ENCODE results near the gene ZNF143.
"Not testable (repeated sequence)": the region's sequence is repeated elsewhere in the genome, so short reads cannot be mapped to it uniquely, and the experiment has no call there.

Gene ZNF143

DNA sequence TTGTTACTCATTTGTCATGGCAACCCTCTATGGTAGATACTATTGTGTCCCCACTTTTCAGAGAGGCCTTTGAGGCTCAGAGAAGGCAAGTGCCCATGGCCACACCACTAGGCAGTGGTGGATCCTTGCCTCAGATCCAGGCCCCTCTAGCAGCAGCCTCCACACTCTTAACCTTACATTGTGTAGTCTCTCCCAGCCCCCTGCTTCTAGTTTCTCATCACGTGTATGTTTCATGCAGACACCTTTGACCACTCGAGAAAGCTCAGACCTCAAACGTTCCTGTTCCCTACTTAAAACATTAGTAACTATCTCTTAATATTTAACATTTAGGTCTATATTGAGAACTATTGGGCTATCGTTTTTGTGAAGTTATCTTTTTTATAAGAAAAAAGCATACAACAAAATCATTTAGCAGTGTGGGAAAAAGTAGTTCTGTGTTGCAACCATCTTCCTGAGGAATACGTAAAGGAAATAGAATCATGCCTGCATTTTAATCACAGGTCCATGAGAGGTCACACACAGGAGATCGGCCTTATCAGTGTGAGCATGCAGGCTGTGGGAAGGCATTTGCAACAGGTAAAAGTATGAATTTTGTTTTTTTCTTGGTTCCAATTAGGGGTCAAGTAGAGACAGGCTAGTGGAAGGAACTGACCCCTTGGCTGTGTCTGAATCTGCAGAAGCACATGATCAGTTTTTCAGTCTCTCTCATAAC lies 35.1 kb downstream of the ZNF143 start:
- no peak for DNase-seq (ENCODE audit: low spot score)
- in situ Hi-C loops (cut with MboI; ENCODE audit: low pct_unique_long_range_greater_than_20kb, low sequenced_read_pairs, unreplicated experiment): loop anchor here (10.0 kb wide), 1 partner anchor 311 kb away; no protein-coding TSS in a partner anchor
- TF ChIP-seq CTCF (IDR thresholded peaks at IDR 0.05; ENCODE audit: extremely low read depth, insufficient read depth, missing control alignments): no peak

GRCh38 chr11:9498457-9499078 lies 37.8 kb downstream of the ZNF143 start:
- in situ Hi-C loops (cut with MboI; ENCODE audit: low pct_unique_long_range_greater_than_20kb, low sequenced_read_pairs, unreplicated experiment): loop anchor here (10.0 kb wide), 1 partner anchor 314 kb away; no protein-coding TSS in a partner anchor
- TF ChIP-seq CTCF (IDR thresholded peaks at IDR 0.05; ENCODE audit: extremely low read depth, insufficient read depth, missing control alignments): no peak
- no peak for DNase-seq (ENCODE audit: low spot score)

- DNase-seq (ENCODE audit: low spot score): peak; percentile 66
- in situ Hi-C loops (cut with MboI; ENCODE audit: low pct_unique_long_range_greater_than_20kb, low sequenced_read_pairs, unreplicated experiment): no loop called here
Observed at GRCh38 chr11:9506489-9507276, 45.9 kb downstream of the ZNF143 start.

GRCh38 chr11:9507277-9507580 lies 46.4 kb downstream of the ZNF143 start:
- no peak for DNase-seq (ENCODE audit: low spot score)
- in situ Hi-C loops (cut with MboI; ENCODE audit: low pct_unique_long_range_greater_than_20kb, low sequenced_read_pairs, unreplicated experiment): no loop called here
- no peak for TF ChIP-seq CTCF (IDR thresholded peaks at IDR 0.05; ENCODE audit: extremely low read depth, insufficient read depth, missing control alignments)

More at GRCh38 chr11:9506489-9507276, 45.9 kb downstream of the ZNF143 start:
- peak; percentile 85 for TF ChIP-seq CTCF (IDR thresholded peaks at IDR 0.05; ENCODE audit: extremely low read depth, insufficient read depth, missing control alignments)

DNA sequence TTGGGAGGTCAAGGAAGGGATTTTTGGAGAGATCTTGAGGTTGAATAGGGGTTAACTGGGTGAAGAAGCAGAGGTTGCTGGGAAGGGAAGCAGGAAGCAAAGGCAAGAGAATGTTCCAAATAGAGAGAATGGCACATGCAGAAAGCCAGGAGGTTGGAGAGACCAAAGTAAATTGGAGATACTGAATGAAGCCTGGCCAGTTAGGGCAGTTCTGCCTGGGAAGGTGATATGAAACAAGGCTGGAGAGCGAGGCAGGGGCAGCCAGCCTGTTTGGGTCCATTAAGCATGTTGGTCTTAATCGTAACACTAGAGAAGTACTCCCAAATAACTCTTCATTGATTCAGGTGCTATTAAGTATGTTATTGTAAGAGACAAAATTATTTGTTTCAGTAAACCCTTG lies 48.2 kb downstream of the ZNF143 start:
- TF ChIP-seq CTCF (IDR thresholded peaks at IDR 0.05; ENCODE audit: extremely low read depth, insufficient read depth, missing control alignments): no peak
- in situ Hi-C loops (cut with MboI; ENCODE audit: low pct_unique_long_range_greater_than_20kb, low sequenced_read_pairs, unreplicated experiment): no loop called here
- no peak for DNase-seq (ENCODE audit: low spot score)

DNA sequence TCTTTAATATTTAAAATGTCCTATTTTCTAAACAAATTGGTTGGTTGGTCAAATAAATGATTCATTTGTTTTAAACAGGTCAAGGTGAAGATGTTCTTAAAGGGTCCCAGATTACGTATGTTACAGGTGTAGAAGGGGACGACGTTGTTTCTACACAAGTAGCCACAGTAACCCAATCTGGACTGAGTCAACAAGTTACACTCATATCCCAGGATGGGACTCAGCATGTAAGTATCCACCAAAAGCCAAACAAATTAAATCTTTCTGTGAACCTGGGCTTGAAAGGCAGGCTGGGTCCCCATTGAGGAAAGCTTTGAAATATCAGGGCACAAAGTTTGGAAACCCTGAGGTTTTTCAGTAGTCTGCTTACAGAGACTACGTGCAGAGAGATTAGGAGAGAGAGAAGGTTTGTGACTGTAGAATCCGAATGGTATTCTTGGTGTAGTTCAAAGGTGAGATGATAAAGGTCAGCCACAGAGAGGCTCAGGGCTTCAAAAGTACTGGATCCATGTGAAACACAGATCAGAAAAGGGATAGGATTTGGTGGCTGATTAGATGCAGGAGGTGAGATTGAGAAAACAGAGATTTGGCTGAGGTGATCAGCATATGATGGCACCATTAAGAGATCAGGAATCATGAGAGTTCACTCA lies 51.7 kb downstream of the ZNF143 start:
- DNase-seq (ENCODE audit: low spot score): no peak
- in situ Hi-C loops (cut with MboI; ENCODE audit: low pct_unique_long_range_greater_than_20kb, low sequenced_read_pairs, unreplicated experiment): no loop called here
- no peak for TF ChIP-seq CTCF (IDR thresholded peaks at IDR 0.05; ENCODE audit: extremely low read depth, insufficient read depth, missing control alignments)

GRCh38 chr11:9514576-9514975 lies 53.8 kb downstream of the ZNF143 start:
- DNase-seq (ENCODE audit: low spot score); in situ Hi-C loops (cut with MboI; ENCODE audit: low pct_unique_long_range_greater_than_20kb, low sequenced_read_pairs, unreplicated experiment): not testable (repeated sequence)
